Astrocyte (in vitro differentiated cells and primary cell): Measurements from ENCODE around the gene MYO5B. TPM values are rescaled to one million over a fixed set of nuclear protein-coding genes. Genes with fewer than 3 reads are reported as not detected.

ENCODE experiments used
- DNase-seq: peaks from one replicate; pipeline ENCODE4 v3.0.0-alpha.2; 2010; ENCODE audit warnings: low read depth
- FAIRE-seq: peaks from 2 replicates; lab custom pipeline; 2011; peaks lifted over from hg19 to GRCh38; lab: Jason Lieb, UNC
- H2AFZ ChIP-seq: 2 replicates; pipeline ENCODE4 v1.6.0; 2012; ENCODE audit warnings: low read depth, low read length, inconsistent platforms
- H3K27ac ChIP-seq: 2 replicates; pipeline ENCODE4 v1.5.1; 2011; ENCODE audit warnings: low read depth, low read length, inconsistent platforms
- H3K27me3 ChIP-seq: 2 replicates; pipeline ENCODE4 v1.6.0; 2011; ENCODE audit warnings: low read length, inconsistent platforms; ENCODE audit not compliant: insufficient read depth
- H3K36me3 ChIP-seq: 2 replicates; pipeline ENCODE4 v1.5.1; 2011; ENCODE audit warnings: low read length, inconsistent platforms; ENCODE audit not compliant: insufficient read depth
- H3K4me1 ChIP-seq: 2 replicates; pipeline ENCODE4 v1.5.1; 2011; ENCODE audit warnings: low read length, inconsistent platforms; ENCODE audit not compliant: insufficient read depth
- H3K4me2 ChIP-seq: 2 replicates; pipeline ENCODE4 v1.6.0; 2012; ENCODE audit warnings: low read length, inconsistent platforms
- H3K4me3 ChIP-seq: 2 replicates; pipeline ENCODE4 v1.5.1; 2011; ENCODE audit warnings: low read depth, mild to moderate bottlenecking, low read length, inconsistent platforms; ENCODE audit not compliant: insufficient read depth
- H3K79me2 ChIP-seq: 2 replicates; pipeline ENCODE4 v1.6.0; 2012; ENCODE audit warnings: mild to moderate bottlenecking, low read length, inconsistent platforms; ENCODE audit not compliant: insufficient read depth
- H3K9ac ChIP-seq: 2 replicates; pipeline ENCODE4 v1.6.0; 2012; ENCODE audit warnings: mild to moderate bottlenecking, low read length, inconsistent platforms
- H3K9me3 ChIP-seq: 2 replicates; pipeline ENCODE4 v1.5.1; 2012; ENCODE audit warnings: low read depth, mild to moderate bottlenecking, low read length, inconsistent platforms; ENCODE audit not compliant: insufficient read depth
- H4K20me1 ChIP-seq: 2 replicates; pipeline ENCODE4 v1.6.0; 2012; ENCODE audit warnings: low read length, inconsistent platforms; ENCODE audit not compliant: insufficient read depth
- H3K27ac Mint-ChIP-seq: one replicate; pipeline ENCODE4 v1.8.0; 2021; ENCODE audit warnings: mild to moderate bottlenecking, mixed read lengths; ENCODE audit not compliant: unreplicated experiment
- H3K27me3 Mint-ChIP-seq: one replicate; pipeline ENCODE4 v1.8.0; 2021; ENCODE audit warnings: low read depth, mixed read lengths; ENCODE audit not compliant: unreplicated experiment
- H3K36me3 Mint-ChIP-seq: one replicate; pipeline ENCODE4 v1.8.0; 2021; ENCODE audit warnings: low read depth, mixed read lengths; ENCODE audit not compliant: unreplicated experiment
- H3K4me1 Mint-ChIP-seq: one replicate; pipeline ENCODE4 v1.8.0; 2021; ENCODE audit warnings: low read depth, mixed read lengths; ENCODE audit not compliant: unreplicated experiment
- H3K4me3 Mint-ChIP-seq: one replicate; pipeline ENCODE4 v1.8.0; 2021; ENCODE audit warnings: mild to moderate bottlenecking, moderate library complexity, mixed read lengths; ENCODE audit not compliant: unreplicated experiment
- H3K9me3 Mint-ChIP-seq: one replicate; pipeline ENCODE4 v1.8.0; 2021; ENCODE audit warnings: mild to moderate bottlenecking, mixed read lengths; ENCODE audit not compliant: unreplicated experiment
- CTCF ChIP-seq: IDR thresholded peaks from 2 replicates; pipeline ENCODE4 v1.5.1; 2011; ENCODE audit warnings: low read depth, mild to moderate bottlenecking, inconsistent platforms, low read length, moderate library complexity; ENCODE audit not compliant: insufficient read depth
- EZH2 ChIP-seq: IDR thresholded peaks from 2 replicates; pipeline ENCODE4 v1.6.1; 2012; ENCODE audit warnings: mild to moderate bottlenecking, low read length, inconsistent platforms; ENCODE audit not compliant: insufficient read depth
- total RNA-seq: library from RNA; stranded (reverse); gene quantifications from 2 replicates; pipeline ENCODE4 v1.2.1, GENCODE V29; 2021

MYO5B gene
- total RNA-seq, 1 donor from 2014 or later = 8.3 TPM

- H3K9me3 ChIP-seq = no peaks in the 10 kb centered on the region
- H3K27me3 ChIP-seq = peaks cover 9% of the 10 kb centered on the region
- H3K27ac Mint-ChIP-seq = no peak overlapping the region
- no peak overlapping the region for H2AFZ ChIP-seq
- no peak overlapping the region for H3K4me3 ChIP-seq
- no peaks in the 10 kb centered on the region for H3K9me3 Mint-ChIP-seq
- H3K4me2 ChIP-seq = no peak overlapping the region
- TF ChIP-seq EZH2 = no peak
- TF ChIP-seq CTCF = no peak
- no peaks in the 10 kb centered on the region for H4K20me1 ChIP-seq
- H3K27me3 Mint-ChIP-seq = peaks cover 4% of the 10 kb centered on the region
- H3K79me2 ChIP-seq = no peaks in the 10 kb centered on the region
- H3K9ac ChIP-seq = no peak overlapping the region
- DNase-seq (peak; percentile 57), FAIRE-seq (no peak)
- H3K4me1 Mint-ChIP-seq = peaks cover 2% of the 10 kb centered on the region
- H3K4me3 Mint-ChIP-seq = no peak overlapping the region
- H3K4me1 ChIP-seq = peaks cover under 1% of the 10 kb centered on the region
- H3K27ac ChIP-seq = no peak overlapping the region
- H3K36me3 Mint-ChIP-seq = no peaks in the 10 kb centered on the region
- no peaks in the 10 kb centered on the region for H3K36me3 ChIP-seq
These were observed 296.5 kb downstream of the MYO5B start for GRCh38 chr18:49898421-49898820.

- FAIRE-seq (no peak), DNase-seq (no peak)
- Histone ChIP-seq H3K4me3 (no peak overlapping the region), H3K36me3 (no peaks in the 10 kb centered on the region), H2AFZ (no peak overlapping the region), H3K27me3 (peaks cover 4% of the 10 kb centered on the region), H3K4me2 (no peak overlapping the region), H4K20me1 (no peaks in the 10 kb centered on the region), H3K27ac (no peak overlapping the region), H3K9me3 (no peaks in the 10 kb centered on the region), H3K79me2 (no peaks in the 10 kb centered on the region), H3K9ac (no peak overlapping the region), H3K4me1 (peaks cover 19% of the 10 kb centered on the region)
- Mint-ChIP-seq H3K9me3 (no peaks in the 10 kb centered on the region), H3K36me3 (no peaks in the 10 kb centered on the region), H3K27ac (no peak overlapping the region), H3K4me3 (no peak overlapping the region), H3K4me1 (peaks cover 28% of the 10 kb centered on the region), H3K27me3 (peaks cover 5% of the 10 kb centered on the region)
- no peak for TF ChIP-seq EZH2
- TF ChIP-seq CTCF = no peak
These were observed 300.3 kb downstream of the MYO5B start for GRCh38 chr18:49894517-49895226.

DNA sequence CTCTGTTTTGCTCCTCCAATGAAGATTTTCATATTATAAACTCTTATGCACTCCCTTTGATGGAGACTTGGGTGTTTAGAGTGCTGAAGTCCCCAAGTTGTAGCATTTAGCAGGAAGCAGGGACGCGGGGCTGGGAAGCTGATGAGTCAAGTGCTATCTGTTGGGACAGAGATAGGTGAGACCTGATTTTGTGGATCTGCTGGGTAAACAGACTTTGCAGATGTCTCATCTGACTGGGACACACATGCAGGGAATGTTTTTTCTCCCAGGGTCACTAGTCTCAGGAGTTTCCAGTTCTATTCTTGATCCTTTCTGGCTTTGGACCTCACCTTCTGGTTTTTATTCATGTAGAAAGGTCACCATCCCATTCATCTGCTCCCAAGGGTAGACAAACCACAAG lies 301.9 kb downstream of the MYO5B start:
- peaks cover 19% of the 10 kb centered on the region for H3K4me1 ChIP-seq
- H3K36me3 ChIP-seq = no peaks in the 10 kb centered on the region
- H4K20me1 ChIP-seq = no peaks in the 10 kb centered on the region
- no peak overlapping the region for H3K27ac ChIP-seq
- Mint-ChIP-seq H3K4me1 (peaks cover 28% of the 10 kb centered on the region), H3K9me3 (no peaks in the 10 kb centered on the region), H3K27ac (no peak overlapping the region), H3K36me3 (no peaks in the 10 kb centered on the region), H3K27me3 (peaks cover 5% of the 10 kb centered on the region), H3K4me3 (no peak overlapping the region)
- H3K9ac ChIP-seq = no peak overlapping the region
- peaks cover 4% of the 10 kb centered on the region for H3K27me3 ChIP-seq
- H3K9me3 ChIP-seq = no peaks in the 10 kb centered on the region
- no peak overlapping the region for H3K4me3 ChIP-seq
- no peak overlapping the region for H2AFZ ChIP-seq
- no peak for DNase-seq
- H3K79me2 ChIP-seq = no peaks in the 10 kb centered on the region
- no peak for FAIRE-seq
- H3K4me2 ChIP-seq = peak overlapping the region; percentile 68
- TF ChIP-seq EZH2 (no peak), CTCF (no peak)
